ENCODE data around the gene BTN1A1. TPM values are rescaled to one million over a fixed set of nuclear protein-coding genes. Genes with fewer than 3 reads are reported as not detected.

Gene BTN1A1
- total and polyA plus RNA-seq, 10 of the 15 experiments (the other 5 are each of a cell fraction or from before 2014, with no cell fraction given), result 0.05 to 2.2 (median 0.87) TPM

GRCh38 chr6:26533532-26533931, 33.4 kb downstream of the BTN1A1 start:
- Histone ChIP-seq H2AFZ (ENCODE audit: control insufficient read depth, low read depth, low read length) (peak overlapping the region; percentile 95), H4K20me1 (ENCODE audit: control insufficient read depth, insufficient read depth) (no peaks in the 10 kb centered on the region), H3K27ac (ENCODE audit: control insufficient read depth, insufficient read depth) (peak overlapping the region; percentile 73), H3K4me2 (ENCODE audit: control insufficient read depth, insufficient read depth) (peak overlapping the region; percentile 86), H3K9ac (ENCODE audit: control insufficient read depth, insufficient read depth, low read length) (peak overlapping the region; percentile 75), H3K36me3 (ENCODE audit: control insufficient read depth in 2 of 2, insufficient read depth in 2 of 2, low read length in 1 of 2) (no peaks in the 10 kb centered on the region), H3K4me1 (ENCODE audit: control insufficient read depth, insufficient read depth, low read length) (peaks cover 17% of the 10 kb centered on the region), H3K79me2 (ENCODE audit: control insufficient read depth, insufficient read depth, low read length) (peaks cover 5% of the 10 kb centered on the region), H3K4me3 (peak overlapping the region; percentile 79), H3K9me3 (replicated peaks; ENCODE audit: control insufficient read depth, insufficient read depth, low read length) (no peaks in the 10 kb centered on the region), H3K27me3 (replicated peaks in 1 of 2; ENCODE audit: control insufficient read depth in 2 of 2, insufficient read depth in 2 of 2, low read length in 1 of 2) (no peaks in the 10 kb centered on the region)
- no peak for DNase-seq (ENCODE audit: low read depth, low spot score)
- no peak for TF ChIP-seq ZNF207 (IDR thresholded peaks at IDR 0.05; ENCODE audit: borderline replicate concordance)
- TF ChIP-seq HCFC1 (IDR thresholded peaks at IDR 0.05; ENCODE audit: low read length), result no peak
- TF ChIP-seq SMAD1 (IDR thresholded peaks at IDR 0.05; ENCODE audit: low read depth, partially characterized antibody), result no peak
- no peak for TF ChIP-seq LARP7 (IDR thresholded peaks at IDR 0.05)
- no peak for TF ChIP-seq SRF (IDR thresholded peaks at IDR 0.05; ENCODE audit: low read depth in 2 of 2, low read length in 2 of 2)
- TF ChIP-seq NFXL1 (IDR thresholded peaks at IDR 0.05; ENCODE audit: borderline replicate concordance), result no peak
- in situ Hi-C loops (cut with MboI) (no loop called here), intact Hi-C loops (cut with micrococcal nuclease; ENCODE audit: unreplicated experiment) (no loop called here)
- ChIA-PET POLR2A (interaction anchor here (0.6 to 3.0 kb wide), 12 partner anchors 13 to 311 kb away, joined by 3 to 16 read pairs (median 4); no protein-coding TSS in a partner anchor), RAD21 (ENCODE audit: unreplicated experiment) (interaction anchor here (0.8 to 3.2 kb wide), 13 partner anchors 8 to 211 kb away, joined by 3 to 16 read pairs (median 5); no protein-coding TSS in a partner anchor), SMC1A (ENCODE audit: uncharacterized antibody, unreplicated experiment) (interaction anchor here (0.8 to 2.6 kb wide), 22 partner anchors 9 to 651 kb away, joined by 3 to 28 read pairs (median 5); no protein-coding TSS in a partner anchor), CTCF (interaction anchor here (0.7 to 2.0 kb wide), 19 partner anchors 9 to 358 kb away, joined by 3 to 9 read pairs (median 5); no protein-coding TSS in a partner anchor)
- BruUV-seq (replicated peaks), result no TSS peak
- FAIRE-seq, result no peak
- no peak for ATAC-seq
- WGBS (ENCODE audit: insufficient coverage, insufficient replicate concordance, low lambda C conversion rate, missing lambda C conversion rate), result 0% methylated on average over 1 of the region's 1 CpG

All from GM12878 (cell line).